GM12874 (cell line): ENCODE data around the gene CACNB2.

ENCODE experiments used
- TF ChIP-seq, protein P1 (sequence below): IDR thresholded peaks from 2 replicates; pipeline ENCODE4 v1.5.1; 2011; ENCODE audit warnings: low read depth, mild to moderate bottlenecking, control low read depth, low read length, moderate library complexity; ENCODE audit not compliant: insufficient read depth

Gene CACNB2

GRCh38 chr10:18261768-18262231 is 121.6 kb downstream of the CACNB2 start:
- TF ChIP-seq, protein P1, sequence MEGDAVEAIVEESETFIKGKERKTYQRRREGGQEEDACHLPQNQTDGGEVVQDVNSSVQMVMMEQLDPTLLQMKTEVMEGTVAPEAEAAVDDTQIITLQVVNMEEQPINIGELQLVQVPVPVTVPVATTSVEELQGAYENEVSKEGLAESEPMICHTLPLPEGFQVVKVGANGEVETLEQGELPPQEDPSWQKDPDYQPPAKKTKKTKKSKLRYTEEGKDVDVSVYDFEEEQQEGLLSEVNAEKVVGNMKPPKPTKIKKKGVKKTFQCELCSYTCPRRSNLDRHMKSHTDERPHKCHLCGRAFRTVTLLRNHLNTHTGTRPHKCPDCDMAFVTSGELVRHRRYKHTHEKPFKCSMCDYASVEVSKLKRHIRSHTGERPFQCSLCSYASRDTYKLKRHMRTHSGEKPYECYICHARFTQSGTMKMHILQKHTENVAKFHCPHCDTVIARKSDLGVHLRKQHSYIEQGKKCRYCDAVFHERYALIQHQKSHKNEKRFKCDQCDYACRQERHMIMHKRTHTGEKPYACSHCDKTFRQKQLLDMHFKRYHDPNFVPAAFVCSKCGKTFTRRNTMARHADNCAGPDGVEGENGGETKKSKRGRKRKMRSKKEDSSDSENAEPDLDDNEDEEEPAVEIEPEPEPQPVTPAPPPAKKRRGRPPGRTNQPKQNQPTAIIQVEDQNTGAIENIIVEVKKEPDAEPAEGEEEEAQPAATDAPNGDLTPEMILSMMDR = no peak

- TF ChIP-seq, protein P1 = no peak
These were observed 124.3 kb downstream of the CACNB2 start for GRCh38 chr10:18264466-18265050.

- TF ChIP-seq, protein P1 = no peak
These were observed 127.8 kb downstream of the CACNB2 start for GRCh38 chr10:18268005-18268404.

- TF ChIP-seq, protein P1 = no peak
These were observed 131.3 kb downstream of the CACNB2 start for GRCh38 chr10:18271491-18271890.

DNA sequence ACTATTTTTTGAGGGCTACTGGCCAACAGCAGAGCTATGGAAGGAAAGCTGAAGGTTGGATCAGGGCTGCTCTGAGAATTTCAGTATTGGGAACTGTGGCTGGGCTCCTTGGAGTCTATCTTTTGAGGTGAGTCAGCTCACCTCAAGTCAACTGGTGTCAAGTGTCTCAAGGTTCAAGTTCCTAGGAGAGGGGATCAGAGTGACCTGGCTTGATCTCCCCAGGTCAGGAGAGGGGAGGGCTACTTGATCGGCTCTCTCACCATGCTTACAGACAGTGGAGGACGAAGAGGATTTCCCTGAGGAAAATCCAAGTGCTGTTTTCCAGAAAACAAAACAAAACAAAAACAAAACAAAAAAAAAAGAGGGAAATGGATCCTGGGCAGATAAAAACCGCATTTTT is 132.8 kb downstream of the CACNB2 start:
- TF ChIP-seq, protein P1 = no peak

- TF ChIP-seq, protein P1 = no peak
These were observed 138.0 kb downstream of the CACNB2 start for GRCh38 chr10:18278181-18278580.

DNA sequence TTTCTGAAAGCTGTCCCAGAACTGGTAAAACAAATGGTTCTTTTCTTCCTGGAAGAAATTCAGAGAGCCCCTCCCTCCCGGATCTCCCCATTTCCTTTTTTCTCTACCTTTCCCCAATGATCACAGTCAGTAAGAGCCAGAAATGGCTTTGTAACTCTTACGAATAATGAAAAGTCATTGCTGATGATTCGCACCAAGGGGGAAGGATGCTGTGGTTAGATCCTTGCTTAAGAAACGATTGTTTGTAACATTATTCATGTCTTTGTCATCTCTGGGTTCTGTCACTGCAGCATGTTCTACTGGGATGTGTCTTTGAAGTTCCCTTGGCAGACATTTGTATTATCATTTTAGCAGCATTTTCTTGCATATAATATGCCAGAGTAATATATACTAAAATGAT is 138.9 kb downstream of the CACNB2 start:
- TF ChIP-seq, protein P1 = no peak
